ENCODE measurements around the gene FAAH. TPM values are rescaled to one million over a fixed set of nuclear protein-coding genes. Genes with fewer than 3 reads are reported as not detected.

The FAAH gene
- total RNA-seq, 1 experiment from 2014 or later, result 25.9 TPM

GRCh38 chr1:46415514-46415913, 21.4 kb downstream of the FAAH start:
- no peak overlapping the region for H3K27ac ChIP-seq (ENCODE audit: low read length)
- ATAC-seq (no peak), DNase-seq (ENCODE audit: low read depth, low spot score) (no peak)
- no peaks in the 10 kb centered on the region for H3K9me3 ChIP-seq (ENCODE audit: control insufficient read depth, insufficient read depth, low read depth, low read length)
- no peak for TF ChIP-seq POLR2AphosphoS5 (IDR thresholded peaks at IDR 0.05; ENCODE audit: low read depth, low read length)
- TF ChIP-seq TCF7L2 (IDR thresholded peaks at IDR 0.05; ENCODE audit: low read depth, low read length), result no peak
- no peak for TF ChIP-seq CTCF (IDR thresholded peaks at IDR 0.05)
- TF ChIP-seq SIN3A (IDR thresholded peaks at IDR 0.05; ENCODE audit: borderline replicate concordance, insufficient read depth, low read depth, low read length), result no peak
- TF ChIP-seq, protein P1, sequence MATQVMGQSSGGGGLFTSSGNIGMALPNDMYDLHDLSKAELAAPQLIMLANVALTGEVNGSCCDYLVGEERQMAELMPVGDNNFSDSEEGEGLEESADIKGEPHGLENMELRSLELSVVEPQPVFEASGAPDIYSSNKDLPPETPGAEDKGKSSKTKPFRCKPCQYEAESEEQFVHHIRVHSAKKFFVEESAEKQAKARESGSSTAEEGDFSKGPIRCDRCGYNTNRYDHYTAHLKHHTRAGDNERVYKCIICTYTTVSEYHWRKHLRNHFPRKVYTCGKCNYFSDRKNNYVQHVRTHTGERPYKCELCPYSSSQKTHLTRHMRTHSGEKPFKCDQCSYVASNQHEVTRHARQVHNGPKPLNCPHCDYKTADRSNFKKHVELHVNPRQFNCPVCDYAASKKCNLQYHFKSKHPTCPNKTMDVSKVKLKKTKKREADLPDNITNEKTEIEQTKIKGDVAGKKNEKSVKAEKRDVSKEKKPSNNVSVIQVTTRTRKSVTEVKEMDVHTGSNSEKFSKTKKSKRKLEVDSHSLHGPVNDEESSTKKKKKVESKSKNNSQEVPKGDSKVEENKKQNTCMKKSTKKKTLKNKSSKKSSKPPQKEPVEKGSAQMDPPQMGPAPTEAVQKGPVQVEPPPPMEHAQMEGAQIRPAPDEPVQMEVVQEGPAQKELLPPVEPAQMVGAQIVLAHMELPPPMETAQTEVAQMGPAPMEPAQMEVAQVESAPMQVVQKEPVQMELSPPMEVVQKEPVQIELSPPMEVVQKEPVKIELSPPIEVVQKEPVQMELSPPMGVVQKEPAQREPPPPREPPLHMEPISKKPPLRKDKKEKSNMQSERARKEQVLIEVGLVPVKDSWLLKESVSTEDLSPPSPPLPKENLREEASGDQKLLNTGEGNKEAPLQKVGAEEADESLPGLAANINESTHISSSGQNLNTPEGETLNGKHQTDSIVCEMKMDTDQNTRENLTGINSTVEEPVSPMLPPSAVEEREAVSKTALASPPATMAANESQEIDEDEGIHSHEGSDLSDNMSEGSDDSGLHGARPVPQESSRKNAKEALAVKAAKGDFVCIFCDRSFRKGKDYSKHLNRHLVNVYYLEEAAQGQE (IDR thresholded peaks at IDR 0.05; ENCODE audit: insufficient read depth in 1 of 2, low read depth in 2 of 2, low read length in 1 of 2), result no peak
- no peaks in the 10 kb centered on the region for H3K27me3 ChIP-seq (ENCODE audit: control insufficient read depth, insufficient read depth, low read length)
- H3K4me3 ChIP-seq (ENCODE audit: low read depth in 2 of 2, low read length in 2 of 2), result no peak overlapping the region
- in situ Hi-C loops (cut with HindIII; ENCODE audit: low pct_unique_long_range_greater_than_20kb, low sequenced_read_pairs) (no loop called here), intact Hi-C loops (cut with micrococcal nuclease; ENCODE audit: unreplicated experiment) (no loop called here)
- H3K4me1 ChIP-seq (ENCODE audit: control insufficient read depth, insufficient read depth, low read length), result no peaks in the 10 kb centered on the region
- ChIA-PET CTCF (no interaction called here), POLR2A (interaction anchor here (0.7 kb wide), 1 partner anchor 71 kb away, joined by 5 read pairs; no protein-coding TSS in a partner anchor)
- H3K36me3 ChIP-seq (ENCODE audit: control insufficient read depth, insufficient read depth, low read length), result no peaks in the 10 kb centered on the region
- no TSS peak for BruUV-seq (replicated peaks)

DNA sequence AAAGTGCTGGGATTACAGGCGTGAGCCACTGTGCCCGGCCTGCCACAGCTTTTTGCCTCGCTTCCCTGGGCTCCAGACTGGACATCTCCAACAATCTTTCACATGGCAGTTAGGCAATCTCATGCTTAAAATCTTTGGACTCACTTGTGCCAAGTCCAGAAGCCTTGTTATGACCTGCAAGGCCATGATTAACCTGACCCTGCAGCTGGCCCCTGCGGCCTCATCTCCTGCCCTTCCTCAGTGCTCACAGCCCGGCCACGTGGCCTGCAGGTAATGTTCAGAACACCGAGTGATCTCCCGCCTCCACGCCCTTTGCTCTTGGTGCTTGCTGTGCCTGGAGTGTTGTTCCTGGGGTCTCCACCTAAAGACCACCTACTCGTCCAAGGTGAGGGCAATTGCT, 24.9 kb downstream of the FAAH start:
- Histone ChIP-seq H3K4me3 (ENCODE audit: low read depth in 2 of 2, low read length in 2 of 2) (no peak overlapping the region), H3K4me1 (ENCODE audit: control insufficient read depth, insufficient read depth, low read length) (no peaks in the 10 kb centered on the region), H3K27ac (ENCODE audit: low read length) (no peak overlapping the region), H3K27me3 (ENCODE audit: control insufficient read depth, insufficient read depth, low read length) (no peaks in the 10 kb centered on the region), H3K36me3 (ENCODE audit: control insufficient read depth, insufficient read depth, low read length) (no peaks in the 10 kb centered on the region), H3K9me3 (ENCODE audit: control insufficient read depth, insufficient read depth, low read depth, low read length) (no peaks in the 10 kb centered on the region)
- BruUV-seq (replicated peaks), result no TSS peak
- in situ Hi-C loops (cut with HindIII; ENCODE audit: low pct_unique_long_range_greater_than_20kb, low sequenced_read_pairs) (no loop called here), intact Hi-C loops (cut with micrococcal nuclease; ENCODE audit: unreplicated experiment) (no loop called here)
- TF ChIP-seq SIN3A (IDR thresholded peaks at IDR 0.05; ENCODE audit: borderline replicate concordance, insufficient read depth, low read depth, low read length) (no peak), CTCF (IDR thresholded peaks at IDR 0.05) (no peak), TCF7L2 (IDR thresholded peaks at IDR 0.05; ENCODE audit: low read depth, low read length) (no peak), POLR2AphosphoS5 (IDR thresholded peaks at IDR 0.05; ENCODE audit: low read depth, low read length) (no peak)
- TF ChIP-seq, protein P1 (IDR thresholded peaks at IDR 0.05; ENCODE audit: insufficient read depth in 1 of 2, low read depth in 2 of 2, low read length in 1 of 2), result no peak
- ChIA-PET CTCF (interaction anchor here (0.6 kb wide), 1 partner anchor 53 kb away, joined by 7 read pairs; no protein-coding TSS in a partner anchor), POLR2A (no interaction called here)
- ATAC-seq (no peak), DNase-seq (ENCODE audit: low read depth, low spot score) (no peak)

All from Panc1 (cell line).